GM21786 (cell line): ENCODE data around the gene CCDC188.

Source experiments
- ATAC-seq: cut with Tn5 transposase; IDR thresholded peaks from one replicate; pipeline ENCODE4 v1.9.1; 2021; ENCODE audit not compliant: unreplicated experiment

CCDC188 gene

DNA sequence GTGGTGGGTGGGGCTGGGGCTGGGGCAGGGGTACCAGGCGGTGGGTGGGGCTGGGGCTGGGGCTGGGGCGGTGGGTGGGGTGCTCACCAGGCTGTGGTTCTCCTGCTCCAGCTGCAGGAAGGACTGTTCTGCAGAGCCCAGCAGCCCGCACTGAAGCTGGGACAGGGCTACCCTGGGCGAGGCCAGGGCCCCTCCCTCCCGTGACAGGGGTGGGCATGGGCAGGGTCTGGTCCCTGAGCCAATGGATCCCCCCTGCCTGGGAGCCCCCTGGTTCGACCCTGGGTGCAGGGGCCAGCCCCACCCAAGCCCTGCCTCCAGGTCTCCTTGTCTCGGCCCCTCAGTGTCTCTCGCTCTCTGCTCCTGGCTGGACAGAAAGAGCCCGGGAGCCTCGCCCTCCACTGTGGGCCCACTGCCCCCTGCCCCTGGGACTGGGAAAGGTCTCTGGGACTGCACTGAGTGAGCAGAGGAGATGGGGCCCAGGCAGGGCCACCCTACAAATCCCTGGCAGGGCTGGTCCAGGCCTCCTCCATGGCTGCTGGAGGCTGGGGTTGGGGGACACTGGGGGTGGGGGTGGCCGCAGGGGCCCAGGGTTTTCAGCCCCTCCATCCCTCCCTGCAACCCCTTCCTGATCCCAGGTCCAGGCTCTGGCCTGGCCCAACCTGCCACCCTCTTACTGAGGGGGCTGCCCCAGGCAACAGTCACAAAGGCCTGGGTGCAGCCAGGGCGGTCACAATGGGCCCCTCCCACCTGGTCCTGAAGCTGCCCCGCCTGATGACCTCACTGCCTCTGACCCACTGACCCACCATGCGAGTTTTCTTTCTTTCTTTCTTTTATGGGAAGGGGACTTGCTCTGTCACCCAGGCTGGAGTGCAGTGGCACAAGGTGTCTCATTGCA lies at the start of gene CCDC188:
Gene CCDC188 (minus strand): TSS at position 675 of the 895 bp plus-strand sequence. CDS start 69 bp downstream, at position 606.
- ATAC-seq, result no peak

DNA sequence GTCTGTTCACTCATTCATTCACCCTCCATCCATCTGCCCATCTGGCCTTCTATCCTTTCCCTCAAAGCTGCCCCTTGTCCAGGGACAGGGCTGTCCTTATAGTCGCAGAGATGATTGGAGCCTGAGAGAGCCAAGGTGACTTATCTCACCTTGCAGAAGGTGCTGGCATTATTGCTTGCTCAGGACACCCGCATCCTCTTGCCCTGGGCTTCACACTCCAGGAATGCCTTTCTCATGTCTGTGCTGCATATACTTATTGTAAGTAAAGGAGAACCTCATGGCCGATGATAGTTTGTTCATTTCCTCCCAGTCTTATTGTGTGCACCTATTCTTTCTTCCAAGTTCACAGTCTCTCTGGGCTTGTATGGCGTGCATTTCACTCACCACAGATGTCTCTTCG lies 49.1 kb upstream of the CCDC188 start:
- no peak for ATAC-seq

DNA sequence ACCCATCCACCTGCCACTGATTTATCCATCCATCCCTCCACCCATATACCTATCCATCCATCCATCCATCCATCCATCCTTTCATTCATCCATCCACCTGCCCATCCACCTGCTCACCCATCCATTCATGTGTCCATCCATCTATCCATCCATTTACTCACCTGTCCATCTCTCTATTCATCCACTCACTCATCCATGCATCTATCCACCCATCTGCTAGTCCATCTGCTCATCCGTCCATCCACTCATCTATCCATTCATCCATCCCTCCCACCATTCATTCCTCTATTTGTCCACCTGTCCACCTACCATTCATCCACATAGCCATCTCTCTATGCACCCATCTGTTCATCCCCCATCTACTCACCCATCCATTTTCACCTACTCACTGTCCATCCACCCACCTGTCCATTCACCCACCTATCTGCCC lies 48.6 kb upstream of the CCDC188 start:
- no peak for ATAC-seq

DNA sequence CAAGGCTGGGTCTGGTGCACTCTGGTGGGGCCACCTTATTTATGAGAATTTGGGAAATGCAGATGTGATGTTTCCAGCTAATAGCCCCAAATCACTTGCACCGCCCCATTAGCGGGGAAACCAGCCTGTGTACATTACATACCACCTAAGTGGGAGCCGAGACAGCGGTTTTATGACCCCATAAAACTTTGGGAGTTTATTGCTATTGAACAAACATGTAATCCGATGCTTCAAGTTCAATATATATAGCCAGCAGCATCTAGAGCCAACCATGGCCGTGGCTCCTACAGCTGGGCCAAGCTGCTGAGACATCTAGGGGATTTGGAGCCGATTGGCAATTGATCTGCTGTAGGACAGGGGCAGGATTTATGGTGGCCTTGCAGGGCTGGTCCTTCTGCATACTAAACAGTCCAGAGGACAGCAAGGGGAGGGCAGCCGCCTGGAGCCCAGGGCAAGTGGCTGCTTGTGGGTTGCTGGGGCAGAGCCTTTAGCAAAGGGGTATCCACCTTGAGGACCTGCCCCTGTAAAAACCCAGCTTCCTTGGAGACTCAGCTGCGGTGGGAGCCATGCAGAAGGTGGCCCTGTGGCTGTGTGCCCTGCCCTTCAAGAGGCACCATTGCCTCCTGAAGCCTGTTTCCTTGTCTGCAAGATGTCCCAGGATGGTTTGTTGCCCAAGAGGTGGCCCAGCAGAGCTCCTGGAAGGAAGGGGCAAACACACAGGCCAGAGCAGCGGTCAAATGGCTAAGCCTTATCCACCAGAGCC lies 47.9 kb upstream of the CCDC188 start:
- ATAC-seq, result no peak

DNA sequence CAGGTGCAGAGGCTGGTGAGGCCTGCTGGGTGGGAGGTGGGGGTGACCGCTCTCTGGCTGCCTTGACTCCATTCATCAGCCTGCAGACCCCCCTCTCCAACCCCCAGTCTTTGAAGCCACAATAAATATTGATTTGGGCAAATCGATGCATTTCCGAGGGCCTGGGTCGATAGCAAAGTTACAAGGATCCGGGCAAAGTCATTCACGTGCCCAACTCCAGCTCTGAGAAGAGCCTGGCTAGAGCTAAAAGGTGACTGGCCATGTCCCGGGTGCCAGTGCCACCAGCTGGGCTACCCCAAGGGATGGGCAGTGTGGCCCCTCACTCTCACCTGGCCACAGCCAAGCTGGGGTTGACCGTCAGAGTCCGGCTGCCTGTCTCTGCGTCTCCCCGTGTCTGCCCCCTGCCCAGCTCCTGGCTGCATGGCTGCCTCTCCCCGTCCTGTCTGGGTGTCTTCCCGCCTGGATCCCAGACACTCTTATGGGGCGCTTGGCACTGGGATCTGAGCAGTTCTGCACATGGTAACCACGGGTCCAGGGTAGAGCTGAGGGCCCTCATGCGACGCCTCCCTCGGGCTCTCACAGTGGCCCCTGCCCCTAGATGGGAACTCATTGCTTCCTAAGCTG lies 46.7 kb upstream of the CCDC188 start:
- no peak for ATAC-seq

- no peak for ATAC-seq
These were observed 45.4 kb upstream of the CCDC188 start for GRCh38 chr22:20196094-20196842.

GRCh38 chr22:20194681-20195593 lies 44.1 kb upstream of the CCDC188 start:
- ATAC-seq, result no peak

GRCh38 chr22:20193761-20194494 lies 43.1 kb upstream of the CCDC188 start:
- ATAC-seq, result no peak

DNA sequence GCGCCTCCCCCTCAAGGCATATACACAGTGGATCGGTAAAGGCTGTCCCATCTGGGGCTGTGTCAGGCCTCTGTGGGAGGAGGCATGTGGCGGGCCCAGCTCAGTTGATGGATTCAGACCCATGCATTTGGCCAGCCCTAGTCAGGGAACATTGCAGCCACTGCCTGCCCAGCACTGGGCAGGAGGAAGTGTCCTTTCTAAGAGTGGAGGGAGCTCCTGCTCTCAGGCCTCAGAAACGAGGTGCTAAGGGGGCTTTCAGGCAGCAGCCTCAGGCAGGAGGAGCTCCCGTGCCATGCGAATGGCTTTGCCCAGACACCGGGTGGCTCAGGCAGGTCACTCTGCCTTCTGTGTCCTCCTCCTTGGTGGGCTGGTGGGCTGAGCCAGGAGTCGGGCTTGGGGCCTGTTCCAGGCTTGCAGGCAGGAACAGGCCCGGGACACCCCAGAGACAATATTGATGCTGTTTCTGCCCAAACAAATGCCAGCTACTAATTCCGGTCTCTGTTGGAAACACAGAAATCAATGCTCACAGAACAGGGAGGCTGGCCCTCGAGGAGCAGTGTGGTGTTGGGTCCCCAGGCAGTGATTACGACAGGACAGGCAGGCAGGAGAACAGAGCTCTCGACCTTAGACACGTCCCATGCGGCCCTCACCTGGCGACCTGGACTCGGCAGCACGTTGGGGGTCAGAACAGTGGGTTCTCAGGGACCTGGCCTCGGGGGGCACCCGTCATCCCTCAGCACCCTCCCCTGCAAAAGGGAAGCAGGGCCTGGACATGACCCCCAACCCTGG lies 42.3 kb upstream of the CCDC188 start:
- no peak for ATAC-seq

GRCh38 chr22:20192293-20192971 lies 41.6 kb upstream of the CCDC188 start:
- no peak for ATAC-seq

DNA sequence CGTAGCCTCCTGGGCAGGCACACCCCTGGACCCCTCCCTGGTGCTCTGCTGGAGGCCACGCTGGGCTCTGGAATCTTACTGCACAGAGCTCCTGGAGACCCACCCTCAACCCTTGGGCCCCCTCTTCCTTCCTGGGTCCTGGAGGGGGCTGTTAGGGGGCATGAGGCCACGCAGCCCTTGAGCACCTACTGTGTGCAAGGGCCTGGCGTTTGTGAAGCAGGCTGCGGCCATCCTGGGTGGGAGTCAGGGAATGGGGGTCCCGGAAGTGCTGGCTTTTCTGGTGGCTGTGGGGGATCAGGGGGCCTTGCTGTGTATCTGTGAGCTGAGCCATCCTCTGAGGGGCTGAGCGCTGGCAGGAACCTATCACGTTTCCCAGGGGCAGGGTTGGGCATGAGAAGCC lies 40.9 kb upstream of the CCDC188 start:
- no peak for ATAC-seq

GRCh38 chr22:20191000-20191515 lies 40.2 kb upstream of the CCDC188 start:
- ATAC-seq, result no peak

DNA sequence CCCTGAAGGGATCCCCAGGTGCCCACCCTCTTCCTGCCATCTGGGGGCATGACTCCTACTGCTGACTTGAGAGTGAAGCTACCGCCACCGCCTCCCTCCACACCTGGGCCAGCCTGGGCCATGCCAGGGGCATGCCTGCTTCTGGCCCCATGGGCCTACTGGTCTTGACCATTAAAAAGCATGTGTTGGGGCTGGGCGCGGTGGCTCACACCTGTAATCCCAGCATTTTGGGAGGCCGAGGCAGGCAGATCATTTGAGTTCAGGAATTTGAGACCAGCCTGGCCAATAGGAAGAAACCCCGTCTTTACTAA lies 37.7 kb upstream of the CCDC188 start:
- no peak for ATAC-seq

- ATAC-seq, result no peak
These were observed 37.1 kb upstream of the CCDC188 start for GRCh38 chr22:20187777-20188566.

GRCh38 chr22:20186871-20187546 lies 36.2 kb upstream of the CCDC188 start:
- no peak for ATAC-seq

DNA sequence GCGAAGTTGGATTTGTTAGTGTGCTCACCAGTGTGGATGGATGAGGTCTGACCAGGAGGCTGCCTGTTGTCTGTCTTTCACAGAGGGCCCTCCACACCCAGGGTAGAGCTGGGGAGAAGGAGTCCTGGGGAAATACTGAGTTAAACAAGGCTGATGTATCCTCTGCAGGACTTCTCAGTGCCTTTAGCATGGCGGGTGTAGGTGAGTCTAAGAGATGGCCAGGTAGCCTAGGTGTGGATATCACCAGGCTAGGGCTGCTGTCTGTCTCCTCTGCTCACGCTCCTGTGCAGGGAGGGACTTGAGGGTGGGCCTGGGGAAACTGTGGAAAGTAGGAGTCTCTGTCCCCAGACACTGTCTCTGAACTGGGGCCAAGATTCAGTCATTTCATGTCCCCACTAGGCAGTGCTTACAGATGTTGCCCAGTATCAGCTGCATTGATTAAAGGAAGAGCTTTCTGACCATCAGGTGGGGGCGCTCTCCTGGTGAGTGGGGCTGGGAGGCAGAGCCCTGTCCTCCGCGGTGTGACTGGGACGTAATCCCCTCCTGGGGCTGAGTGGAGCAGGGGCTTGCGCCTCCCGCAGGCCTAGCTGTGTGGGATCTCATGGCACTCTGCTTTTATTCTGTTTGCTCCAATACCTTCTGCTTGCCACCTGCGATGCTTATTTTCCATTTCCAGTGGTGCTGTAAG lies 35.5 kb upstream of the CCDC188 start:
- ATAC-seq, result no peak
